CD4-positive, alpha-beta T cell treated with Interleukin-17A for 4 hours (primary cell): Measurements from ENCODE around the gene LRRN2.

Source experiments
- DNase-seq: peaks from one replicate; pipeline ENCODE4 v3.0.0-alpha.2; 2020; ENCODE audit warnings: mixed read lengths

Gene LRRN2

GRCh38 chr1:204688776-204689175, 3.2 kb upstream of the LRRN2 start:
- no peak for DNase-seq

GRCh38 chr1:204688007-204688406, 2.5 kb upstream of the LRRN2 start:
- DNase-seq = no peak

- DNase-seq = no peak
Measured at GRCh38 chr1:204684571-204685235, 835 bp downstream of the LRRN2 start.

- DNase-seq = no peak
Measured at GRCh38 chr1:204684206-204684570, 1.4 kb downstream of the LRRN2 start.

- DNase-seq = no peak
Measured at GRCh38 chr1:204683284-204684205, 2.0 kb downstream of the LRRN2 start.

GRCh38 chr1:204680461-204680860, 5.1 kb downstream of the LRRN2 start:
- no peak for DNase-seq

GRCh38 chr1:204680051-204680450, 5.5 kb downstream of the LRRN2 start:
- DNase-seq = no peak

- DNase-seq = no peak
Measured at GRCh38 chr1:204678721-204679475, 6.6 kb downstream of the LRRN2 start.

DNA sequence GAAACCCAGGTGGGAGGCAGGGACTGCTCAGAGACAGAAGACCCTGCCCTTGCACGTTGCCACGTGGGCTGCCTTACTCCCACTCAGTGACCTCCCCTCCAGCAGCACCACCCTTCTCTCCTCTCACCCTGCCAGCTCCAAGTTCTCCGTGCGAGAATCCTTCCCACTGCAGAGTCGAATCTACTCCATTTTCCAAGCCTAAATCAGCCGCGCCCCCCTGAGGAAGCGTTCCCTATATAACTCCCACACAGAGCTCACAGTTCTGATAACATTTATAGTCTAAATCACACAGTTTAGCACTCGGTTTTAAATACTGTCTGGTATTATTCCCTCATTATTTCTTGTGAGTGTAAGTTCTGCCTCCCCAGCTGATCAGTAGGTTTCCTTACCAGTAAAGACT, 7.7 kb downstream of the LRRN2 start:
- no peak for DNase-seq

DNA sequence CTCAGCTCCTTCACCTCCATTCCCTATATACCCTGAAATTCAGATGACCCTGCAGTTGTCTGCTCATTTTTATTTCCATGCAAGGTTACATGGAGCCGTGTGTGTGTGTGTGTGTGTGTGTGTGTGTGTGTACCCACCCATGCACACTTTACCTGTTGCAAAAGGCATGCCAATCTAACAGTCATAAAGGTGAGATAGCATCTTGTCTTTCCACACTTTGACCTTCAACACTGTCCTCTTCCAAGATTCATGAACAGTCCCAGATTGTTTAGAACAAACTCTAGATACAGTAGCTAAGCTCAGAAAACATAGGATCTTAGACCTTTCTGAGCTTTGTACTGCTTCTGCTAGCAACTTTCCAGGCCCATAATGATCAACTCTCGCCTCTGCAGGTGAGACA, 9.5 kb downstream of the LRRN2 start:
- DNase-seq = no peak

DNA sequence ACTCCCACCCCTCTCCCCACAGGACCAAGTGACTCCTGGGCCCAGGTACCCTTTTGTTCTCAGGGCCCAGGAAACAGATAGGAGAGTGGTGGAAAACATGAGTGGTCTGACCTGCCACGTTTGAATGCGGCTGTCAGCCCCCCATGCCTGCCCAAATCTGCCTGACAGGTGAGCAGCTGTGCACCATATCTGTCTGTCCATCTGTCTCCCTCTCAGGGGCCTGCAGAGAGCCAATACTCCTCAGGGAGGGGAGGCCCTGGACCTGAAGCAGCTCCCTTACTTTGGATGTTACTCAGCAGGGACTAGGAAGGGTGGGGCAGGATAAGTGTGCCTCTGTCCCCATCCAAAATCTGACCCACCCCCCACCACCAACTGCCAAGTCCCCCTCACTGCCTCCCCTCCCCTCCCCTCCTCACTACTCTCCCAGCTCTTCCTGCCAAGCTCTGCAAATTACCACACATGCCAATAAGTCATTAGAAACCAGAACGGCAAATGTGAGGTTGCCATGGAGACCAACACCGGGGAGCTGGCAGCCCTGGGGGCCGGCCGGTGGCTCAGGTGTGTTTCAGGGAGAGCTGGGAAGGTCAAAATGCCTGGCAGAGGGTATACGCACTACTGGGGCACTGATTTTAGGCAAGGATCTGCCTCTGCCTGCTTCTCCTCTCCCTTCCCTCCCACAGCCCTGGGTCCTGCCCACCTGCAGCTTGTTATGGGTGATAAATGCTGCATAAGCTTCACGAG, 11.5 kb downstream of the LRRN2 start:
- DNase-seq = no peak

GRCh38 chr1:204673209-204673608, 12.3 kb downstream of the LRRN2 start:
- DNase-seq = no peak

DNA sequence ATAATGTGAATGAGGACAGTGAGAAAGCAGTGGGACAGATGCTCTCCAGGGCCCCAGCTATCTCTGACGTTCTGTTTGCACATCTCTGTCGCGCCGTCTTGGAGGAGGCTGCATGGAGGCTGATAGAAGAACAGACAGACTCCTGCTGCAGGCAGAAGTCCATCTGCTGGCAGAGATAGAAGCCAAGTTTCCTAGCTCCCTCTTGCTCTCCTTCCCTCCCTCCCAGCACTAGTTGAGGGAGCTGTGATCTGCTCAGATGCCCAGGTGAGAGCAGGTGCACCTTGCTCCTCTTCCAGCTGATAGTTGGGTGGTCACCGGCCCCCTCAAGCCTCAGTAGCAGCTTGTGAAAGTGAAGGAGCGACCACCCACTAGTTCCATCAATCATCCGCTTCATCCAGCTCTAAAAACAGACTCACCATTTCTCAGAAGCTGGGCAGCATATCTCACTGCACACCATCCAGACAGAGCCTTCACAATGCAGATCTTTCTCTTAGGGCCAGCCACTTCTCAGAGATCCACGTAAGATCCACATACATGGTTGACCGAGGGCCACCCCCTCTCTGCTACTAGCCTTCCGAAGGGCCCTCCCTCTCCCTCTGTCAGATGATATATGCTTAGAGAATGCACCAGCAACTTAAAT, 12.9 kb downstream of the LRRN2 start:
- DNase-seq = no peak

DNA sequence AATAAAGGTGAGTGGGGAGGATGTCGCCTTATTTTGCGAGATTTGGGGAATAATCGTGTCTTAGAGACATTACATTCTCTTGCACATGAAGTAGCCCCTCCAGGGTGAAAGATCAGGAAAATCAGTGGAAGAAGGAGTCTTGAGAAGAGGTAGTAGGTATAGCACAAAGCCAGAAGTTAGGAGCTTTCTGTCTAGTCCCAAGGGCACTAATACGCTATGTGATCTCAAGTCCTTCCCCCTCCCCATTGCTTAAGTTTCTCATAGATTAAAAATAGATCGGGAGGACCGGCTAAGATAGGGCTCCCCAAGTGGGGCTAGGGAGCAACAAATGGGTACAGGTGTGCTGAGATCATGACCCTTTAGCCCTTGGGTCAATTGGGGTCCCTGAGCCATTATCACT, 13.5 kb downstream of the LRRN2 start:
- DNase-seq = no peak

DNA sequence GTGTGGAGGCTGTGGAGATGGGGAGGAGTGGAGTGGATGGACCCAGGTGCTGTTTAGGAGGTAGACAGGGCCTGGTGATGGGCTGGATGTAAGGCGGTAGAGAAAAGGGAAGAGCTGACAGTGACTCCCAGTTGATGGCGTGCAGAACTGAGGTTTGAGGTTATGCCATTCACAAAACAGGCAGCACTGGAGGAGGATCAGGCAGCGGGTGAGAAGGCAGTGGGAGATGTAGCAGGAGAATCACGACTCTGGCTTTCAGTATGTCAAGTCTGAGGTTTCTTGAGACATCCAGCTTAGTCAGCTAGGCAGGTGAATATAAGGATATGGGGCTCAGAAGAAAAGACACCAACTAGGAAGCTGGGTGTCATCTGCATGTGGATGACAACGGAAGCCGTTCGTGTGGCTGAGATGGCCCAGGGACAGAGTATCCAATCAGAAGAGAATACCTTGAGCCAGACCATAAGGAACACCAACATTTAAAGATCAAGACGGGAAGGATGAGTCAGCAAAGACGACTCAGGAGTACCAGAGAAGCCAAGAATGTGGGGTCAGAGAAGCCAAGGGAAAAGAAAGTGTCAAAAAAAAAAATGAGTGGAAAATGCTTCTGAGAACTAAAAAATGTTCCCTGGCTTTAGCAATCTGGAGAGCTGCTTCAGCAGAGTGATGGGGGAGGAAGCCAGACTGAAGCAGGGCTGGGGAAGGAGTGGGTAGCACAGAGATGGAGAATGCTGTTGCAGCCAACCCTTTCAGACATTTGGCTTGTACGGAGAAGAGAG, 15.2 kb downstream of the LRRN2 start:
- DNase-seq = no peak

DNA sequence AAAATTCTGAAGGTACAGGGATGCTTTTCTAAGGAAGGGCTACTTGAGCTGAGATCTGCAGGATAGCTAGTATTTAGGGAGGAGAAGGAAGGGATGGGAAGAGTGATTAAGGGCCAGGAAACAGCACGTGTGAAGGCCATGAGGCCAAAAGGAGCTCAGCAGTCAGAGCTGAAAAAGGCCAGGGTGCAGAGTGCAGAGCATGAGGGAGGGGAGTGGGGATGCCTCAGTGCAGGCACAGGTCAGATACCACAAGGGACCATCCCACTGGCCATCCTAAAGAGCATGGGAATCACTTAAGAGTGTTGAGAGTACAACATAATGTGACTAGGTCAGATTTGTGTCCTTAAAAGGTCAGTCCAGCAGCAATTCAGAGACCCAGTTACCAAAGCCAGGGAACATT, 16.0 kb downstream of the LRRN2 start:
- DNase-seq = no peak

DNA sequence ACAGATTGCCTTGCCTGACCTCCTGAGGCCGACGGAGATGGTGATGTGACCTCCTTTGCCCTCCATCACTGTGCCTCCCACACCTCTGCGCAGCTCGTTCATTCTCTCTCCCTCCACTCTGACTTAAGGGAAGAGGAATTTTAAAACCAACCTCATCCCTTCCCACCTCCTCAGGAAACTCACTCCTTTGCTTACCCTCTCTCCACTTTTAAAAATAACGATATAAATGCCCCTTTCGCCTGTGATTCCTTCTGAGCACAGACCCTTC, 21.2 kb downstream of the LRRN2 start:
- DNase-seq = no peak

GRCh38 chr1:204663644-204664383, 21.7 kb downstream of the LRRN2 start:
- no peak for DNase-seq

DNA sequence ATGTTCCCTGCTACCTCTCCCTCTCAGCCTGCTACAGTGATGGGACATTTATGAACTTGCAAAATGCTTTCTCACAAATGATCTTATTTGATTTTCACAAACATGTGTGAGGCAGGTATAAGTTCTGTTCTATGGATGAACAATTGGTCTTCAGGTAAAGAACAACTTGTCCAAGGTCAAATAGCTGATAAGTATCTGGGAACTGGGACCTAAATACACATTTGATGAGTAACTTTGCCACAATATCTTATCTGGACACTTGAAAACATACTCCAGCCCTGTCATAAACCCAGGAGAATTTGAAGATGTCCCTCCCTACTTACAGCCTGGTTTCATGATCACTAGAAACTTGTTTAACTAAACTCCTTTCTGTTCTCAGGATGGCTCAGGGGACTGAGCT, 23.0 kb downstream of the LRRN2 start:
- DNase-seq = no peak

DNA sequence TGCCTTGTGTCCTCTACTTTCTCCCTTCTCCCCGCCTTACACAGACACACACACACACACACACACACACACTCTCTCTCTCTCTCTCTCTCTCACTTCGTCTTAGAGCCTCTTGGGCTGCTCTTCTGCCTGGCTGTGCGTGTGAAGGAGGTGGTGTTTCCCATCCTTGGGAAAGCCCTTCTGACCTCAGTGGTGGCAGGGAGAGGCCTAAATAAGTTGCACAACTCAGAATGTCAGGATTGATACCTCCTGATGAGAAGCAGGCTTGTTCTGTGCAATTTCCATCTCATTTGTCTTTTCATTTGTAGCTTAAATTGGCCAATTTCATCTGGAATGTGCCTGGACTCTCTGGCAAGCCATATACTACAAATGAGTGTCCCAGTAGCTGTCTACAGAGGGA, 25.0 kb downstream of the LRRN2 start:
- DNase-seq = no peak

DNA sequence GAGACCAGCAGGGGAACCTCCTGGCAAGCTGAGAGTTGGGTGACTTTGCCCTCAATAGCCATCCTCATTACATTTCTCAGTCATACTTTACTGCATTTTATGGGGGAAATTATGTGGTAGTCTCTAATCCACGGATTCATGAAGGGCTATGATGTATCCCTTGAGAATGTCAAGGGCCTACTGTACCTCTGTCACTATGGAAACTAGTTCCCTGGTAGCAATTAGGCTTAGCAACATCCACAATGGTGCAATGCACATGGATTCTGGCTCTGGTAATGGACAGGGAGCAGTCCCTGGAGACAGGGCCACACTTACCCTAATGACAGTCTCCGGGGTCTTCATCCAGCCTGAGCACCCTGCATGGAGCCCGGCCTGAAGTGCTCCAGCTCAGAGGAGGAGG, 26.5 kb downstream of the LRRN2 start:
- DNase-seq = no peak
